ENCODE results near the gene MTHFD1L.

DNA sequence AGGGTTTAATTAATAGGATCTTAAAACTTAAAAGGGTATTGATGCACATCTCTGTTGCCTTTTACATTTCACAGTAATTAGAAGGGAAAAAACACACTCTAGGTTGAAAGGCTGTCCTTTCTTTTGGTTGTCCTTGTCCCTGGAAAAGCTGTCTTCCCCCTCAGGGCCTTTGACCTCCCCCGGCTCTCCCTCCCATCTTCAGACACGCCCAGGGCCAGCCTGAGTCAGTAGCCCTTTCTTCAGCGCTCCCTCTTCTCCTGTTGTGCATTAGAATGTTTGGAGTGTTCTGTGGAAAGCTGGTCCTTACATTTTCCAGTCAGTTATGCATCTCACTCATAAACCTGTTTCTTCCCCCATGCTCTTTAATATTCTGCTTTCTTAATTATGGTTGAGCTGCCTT is 157.0 kb downstream of the MTHFD1L start:
- TF ChIP-seq EZH2 (IDR thresholded peaks at IDR 0.05) (no peak), FOXP2 (optimal IDR thresholded peaks at IDR 0.05; ENCODE audit: control extremely low read depth, extremely low read length, insufficient read depth) (no peak), POLR2AphosphoS5 (IDR thresholded peaks at IDR 0.05; ENCODE audit: borderline replicate concordance, low read depth, low read length) (no peak)
